ENCODE data around the gene GID4. TPM values are rescaled to one million over a fixed set of nuclear protein-coding genes. Genes with fewer than 3 reads are reported as not detected.

Gene GID4
- 18.0 TPM for total RNA-seq
- long read RNA-seq, full-length matches to known transcripts: 9 of 19 reads
- long read RNA-seq, partial matches to known transcripts: 0 of 19 reads
- long read RNA-seq, other reads (novel, unspliced or antisense): 10 of 19 reads

- peak within 1 kb of the TSS; percentile 88 for H3K4me3 ChIP-seq
- TF ChIP-seq CTCF (IDR thresholded peaks at IDR 0.05; ENCODE audit: borderline replicate concordance): no peak
- no peaks in the 10 kb centered on the region for H3K27me3 ChIP-seq (ENCODE audit: low read depth)
- DNase-seq: peak; percentile 100
- no peaks in the 10 kb centered on the region for H3K9me3 ChIP-seq (replicated peaks)
- H3K27ac ChIP-seq (replicated peaks): peak within 1 kb of the TSS; percentile 89
- peaks cover 72% of the 10 kb centered on the region for H3K4me1 ChIP-seq
- no peaks in the 10 kb centered on the region for H3K36me3 ChIP-seq
- intact Hi-C loops (cut with micrococcal nuclease): loop anchor here (10.0 kb wide), 1 partner anchor 144 kb away; no protein-coding TSS in a partner anchor
Observed at GRCh38 chr17:18038861-18039534, at the start of gene GID4, which contains the start of gene ATPAF2. Gene GID4 (plus strand): TSS chr17:18039408. CDS start chr17:18039465, 57 bp downstream. Gene ATPAF2 (minus strand): TSS chr17:18039168. CDS start chr17:18039013, 155 bp downstream.

GRCh38 chr17:17989618-17990017, 49.6 kb upstream of the GID4 start:
- no peaks in the 10 kb centered on the region for H3K9me3 ChIP-seq (replicated peaks)
- no peak overlapping the region for H3K27ac ChIP-seq (replicated peaks)
- H3K27me3 ChIP-seq (ENCODE audit: low read depth): no peaks in the 10 kb centered on the region
- no peaks in the 10 kb centered on the region for H3K36me3 ChIP-seq
- DNase-seq: no peak
- H3K4me1 ChIP-seq: peaks cover 3% of the 10 kb centered on the region
- no peak for TF ChIP-seq CTCF (IDR thresholded peaks at IDR 0.05; ENCODE audit: borderline replicate concordance)
- intact Hi-C loops (cut with micrococcal nuclease): no loop called here
- no peak overlapping the region for H3K4me3 ChIP-seq

GRCh38 chr17:17990282-17990681, 48.9 kb upstream of the GID4 start:
- DNase-seq: no peak
- TF ChIP-seq CTCF (IDR thresholded peaks at IDR 0.05; ENCODE audit: borderline replicate concordance): no peak
- Histone ChIP-seq H3K27ac (replicated peaks) (no peak overlapping the region), H3K27me3 (ENCODE audit: low read depth) (no peaks in the 10 kb centered on the region), H3K36me3 (no peaks in the 10 kb centered on the region), H3K4me1 (peaks cover 5% of the 10 kb centered on the region), H3K9me3 (replicated peaks) (no peaks in the 10 kb centered on the region), H3K4me3 (no peak overlapping the region)
- intact Hi-C loops (cut with micrococcal nuclease): no loop called here

- TF ChIP-seq CTCF (IDR thresholded peaks at IDR 0.05; ENCODE audit: borderline replicate concordance): no peak
- Histone ChIP-seq H3K4me1 (peaks cover 14% of the 10 kb centered on the region), H3K27me3 (ENCODE audit: low read depth) (no peaks in the 10 kb centered on the region), H3K9me3 (replicated peaks) (no peaks in the 10 kb centered on the region), H3K36me3 (no peaks in the 10 kb centered on the region), H3K27ac (replicated peaks) (no peak overlapping the region), H3K4me3 (no peak overlapping the region)
- DNase-seq: no peak
- intact Hi-C loops (cut with micrococcal nuclease): no loop called here
Observed at GRCh38 chr17:17993366-17993765, 45.8 kb upstream of the GID4 start.

- H3K36me3 ChIP-seq: no peaks in the 10 kb centered on the region
- H3K27me3 ChIP-seq (ENCODE audit: low read depth): no peaks in the 10 kb centered on the region
- intact Hi-C loops (cut with micrococcal nuclease): no loop called here
- H3K9me3 ChIP-seq (replicated peaks): no peaks in the 10 kb centered on the region
- H3K4me3 ChIP-seq: no peak overlapping the region
- H3K4me1 ChIP-seq: peaks cover 14% of the 10 kb centered on the region
- TF ChIP-seq CTCF (IDR thresholded peaks at IDR 0.05; ENCODE audit: borderline replicate concordance): no peak
- H3K27ac ChIP-seq (replicated peaks): no peak overlapping the region
- no peak for DNase-seq
Observed at GRCh38 chr17:17993852-17994251, 45.4 kb upstream of the GID4 start.

Data from left ventricle myocardium inferior (tissue), 1 donor.